Measurements from ENCODE around the gene MALT1.

GRCh38 chr18:58758606-58759005, 87.3 kb downstream of the MALT1 start:
- TF ChIP-seq CTCF (IDR thresholded peaks at IDR 0.05) (no peak), REST (IDR thresholded peaks at IDR 0.05; ENCODE audit: insufficient read depth in 1 of 2, low read depth in 2 of 2, low read length in 1 of 2) (no peak)
